ENCODE data around the gene CTTNBP2. TPM values are rescaled to one million over a fixed set of nuclear protein-coding genes. Genes with fewer than 3 reads are reported as not detected.
"Not testable (repeated sequence)": the region's sequence is repeated elsewhere in the genome, so short reads cannot be mapped to it uniquely, and the experiment has no call there.

The CTTNBP2 gene
- total RNA-seq, 2 donors from 2014 or later, result 0.39 TPM; not detected in 1

DNA sequence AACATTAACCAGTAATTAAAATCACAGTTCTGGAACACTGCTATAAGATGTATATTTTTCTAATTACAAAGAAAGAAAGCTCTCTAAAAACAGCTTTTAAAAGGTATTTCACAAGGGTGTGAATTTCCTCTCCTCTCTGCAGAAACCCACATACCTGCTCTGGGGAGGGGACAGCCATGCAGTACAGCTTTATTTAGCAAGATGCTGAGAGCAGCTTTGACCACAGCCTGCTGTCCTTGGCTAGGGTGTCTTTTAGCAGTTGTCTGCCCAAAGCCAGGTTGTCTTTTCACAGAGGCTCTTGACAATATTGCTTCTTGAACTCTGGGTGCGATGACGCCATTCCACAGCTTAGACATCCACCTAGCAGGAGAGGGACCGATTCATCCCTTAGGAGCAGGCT, 148.3 kb downstream of the CTTNBP2 start:
- H3K4me1 Mint-ChIP-seq, result no peaks in the 10 kb centered on the region
- no peak for ATAC-seq
- H3K36me3 Mint-ChIP-seq (ENCODE audit: low read depth), result no peaks in the 10 kb centered on the region
- no peak overlapping the region for H3K4me3 Mint-ChIP-seq
- no peak for DNase-seq
- H3K27ac Mint-ChIP-seq, result no peak overlapping the region
- H3K27me3 Mint-ChIP-seq, result peaks cover 31% of the 10 kb centered on the region
- H3K9me3 ChIP-seq (ENCODE audit: control insufficient read depth, low read length, poor library complexity, severe bottlenecking), result no peaks in the 10 kb centered on the region

GRCh38 chr7:117719377-117719776, 153.9 kb downstream of the CTTNBP2 start:
- H3K4me1 Mint-ChIP-seq, result no peaks in the 10 kb centered on the region
- peaks cover 3% of the 10 kb centered on the region for H3K27me3 Mint-ChIP-seq
- H3K4me3 Mint-ChIP-seq, result no peak overlapping the region
- no peaks in the 10 kb centered on the region for H3K9me3 ChIP-seq (ENCODE audit: control insufficient read depth, low read length, poor library complexity, severe bottlenecking)
- ATAC-seq (no peak), DNase-seq (no peak)
- no peaks in the 10 kb centered on the region for H3K36me3 Mint-ChIP-seq (ENCODE audit: low read depth)
- no peak overlapping the region for H3K27ac Mint-ChIP-seq

GRCh38 chr7:117718116-117718835, 155.0 kb downstream of the CTTNBP2 start:
- Mint-ChIP-seq H3K4me1 (no peaks in the 10 kb centered on the region), H3K4me3 (no peak overlapping the region), H3K36me3 (ENCODE audit: low read depth) (no peaks in the 10 kb centered on the region), H3K27me3 (peaks cover 5% of the 10 kb centered on the region), H3K27ac (no peak overlapping the region)
- ATAC-seq, result no peak
- no peak for DNase-seq
- H3K9me3 ChIP-seq (ENCODE audit: control insufficient read depth, low read length, poor library complexity, severe bottlenecking), result no peaks in the 10 kb centered on the region

DNA sequence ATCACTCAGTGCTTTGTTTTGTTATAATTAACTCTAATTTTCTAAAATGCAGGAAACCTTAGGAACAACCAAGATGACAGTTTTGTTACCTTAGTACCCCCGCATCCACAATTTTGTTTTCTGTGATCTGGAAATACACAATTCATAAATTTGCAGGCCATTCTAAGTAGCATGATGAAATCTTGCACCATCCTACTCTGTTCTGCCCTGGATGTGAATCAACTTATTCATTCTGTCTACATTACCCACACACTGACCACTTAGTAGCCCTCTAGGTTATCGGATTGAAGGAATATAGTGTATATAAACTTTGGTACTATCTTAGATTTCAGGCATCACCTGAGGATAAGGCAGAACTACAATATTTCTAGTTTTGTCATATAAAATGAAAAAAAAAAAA, 155.9 kb downstream of the CTTNBP2 start:
- ATAC-seq (no peak), DNase-seq (no peak)
- Mint-ChIP-seq H3K4me3 (no peak overlapping the region), H3K27ac (no peak overlapping the region), H3K36me3 (ENCODE audit: low read depth) (no peaks in the 10 kb centered on the region), H3K27me3 (peaks cover 5% of the 10 kb centered on the region), H3K4me1 (no peaks in the 10 kb centered on the region)
- H3K9me3 ChIP-seq (ENCODE audit: control insufficient read depth, low read length, poor library complexity, severe bottlenecking), result no peaks in the 10 kb centered on the region

GRCh38 chr7:117716707-117717299, 156.4 kb downstream of the CTTNBP2 start:
- no peaks in the 10 kb centered on the region for H3K9me3 ChIP-seq (ENCODE audit: control insufficient read depth, low read length, poor library complexity, severe bottlenecking)
- Mint-ChIP-seq H3K36me3 (ENCODE audit: low read depth) (no peaks in the 10 kb centered on the region), H3K27ac (no peak overlapping the region), H3K27me3 (peaks cover 9% of the 10 kb centered on the region), H3K4me3 (no peak overlapping the region), H3K4me1 (no peaks in the 10 kb centered on the region)
- DNase-seq, result no peak
- no peak for ATAC-seq

DNA sequence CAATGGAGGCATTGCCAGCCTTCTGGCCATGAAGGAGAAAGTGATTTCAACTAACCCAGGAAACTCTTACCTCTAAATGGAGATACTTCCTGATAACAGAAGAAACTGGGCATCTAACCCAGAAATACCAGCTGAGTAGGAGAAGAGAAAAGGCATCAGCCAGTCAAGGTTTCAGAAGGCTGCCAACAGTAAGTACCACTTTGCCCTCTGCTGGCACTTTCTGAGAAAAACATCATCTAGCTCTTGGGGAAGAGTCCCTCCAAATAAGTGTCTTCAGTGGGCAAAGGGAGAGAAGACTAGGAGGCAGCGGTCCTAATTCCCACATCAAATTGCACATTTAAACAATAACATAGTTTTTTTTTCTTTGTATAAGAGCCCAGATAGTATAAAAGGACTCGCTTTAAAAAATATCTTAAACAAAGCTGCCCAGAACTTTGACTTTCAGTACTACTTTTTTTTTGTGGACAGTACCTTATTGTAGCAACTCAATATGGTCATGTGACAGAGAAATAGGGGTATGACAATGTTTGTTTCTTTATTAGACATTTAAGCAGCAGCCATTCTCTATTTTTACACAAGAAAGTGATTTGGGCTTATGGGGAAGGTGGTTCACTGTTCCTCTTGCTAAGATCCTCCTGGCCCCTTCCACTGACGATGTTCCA, 157.3 kb downstream of the CTTNBP2 start:
- Mint-ChIP-seq H3K4me1 (no peaks in the 10 kb centered on the region), H3K27me3 (peaks cover 12% of the 10 kb centered on the region), H3K27ac (no peak overlapping the region), H3K4me3 (no peak overlapping the region), H3K36me3 (ENCODE audit: low read depth) (no peaks in the 10 kb centered on the region)
- ATAC-seq (no peak), DNase-seq (no peak)
- H3K9me3 ChIP-seq (ENCODE audit: control insufficient read depth, low read length, poor library complexity, severe bottlenecking), result no peaks in the 10 kb centered on the region

DNA sequence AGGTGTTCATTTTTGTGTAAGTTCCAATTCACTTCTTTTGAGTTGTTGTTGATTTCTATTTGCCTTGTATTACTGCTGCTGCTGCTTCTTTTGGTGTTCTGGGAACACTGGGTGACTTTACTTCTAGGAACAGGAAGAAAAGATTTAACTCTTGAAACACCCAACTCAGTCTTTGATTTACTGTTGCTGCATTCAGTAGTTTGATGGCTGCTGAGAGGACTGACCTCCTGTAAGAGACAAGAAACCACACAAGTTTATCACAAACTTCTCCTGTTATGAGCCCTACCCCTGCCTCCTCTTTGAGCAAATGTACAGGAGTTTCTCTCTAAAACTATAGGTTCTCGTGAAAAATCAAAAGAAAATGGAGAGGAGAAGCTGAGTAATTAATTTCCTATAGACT, 161.7 kb downstream of the CTTNBP2 start:
- Mint-ChIP-seq H3K4me3 (no peak overlapping the region), H3K36me3 (ENCODE audit: low read depth) (no peaks in the 10 kb centered on the region), H3K4me1 (no peaks in the 10 kb centered on the region), H3K27me3 (peaks cover 12% of the 10 kb centered on the region), H3K27ac (no peak overlapping the region)
- no peak for ATAC-seq
- H3K9me3 ChIP-seq (ENCODE audit: control insufficient read depth, low read length, poor library complexity, severe bottlenecking), result no peaks in the 10 kb centered on the region
- no peak for DNase-seq

DNA sequence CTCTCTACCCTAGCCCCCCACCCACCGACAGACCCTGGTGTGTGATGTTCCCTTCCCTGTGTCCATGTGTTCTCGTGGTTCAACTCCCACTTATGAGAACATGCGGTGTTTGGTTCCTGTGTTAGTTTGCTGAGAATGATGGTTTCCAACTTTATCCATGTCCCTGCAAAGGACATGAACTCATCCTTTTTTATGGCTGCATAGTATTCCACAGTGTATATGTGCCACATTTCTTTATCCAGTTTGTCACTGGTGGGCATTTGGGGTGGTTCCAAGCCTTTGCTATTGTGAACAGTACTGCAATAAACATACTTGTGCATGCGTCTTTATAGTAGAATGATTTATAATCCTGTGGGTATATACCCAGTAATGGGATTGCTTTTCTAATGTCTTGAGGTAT, 165.1 kb downstream of the CTTNBP2 start:
- not testable (repeated sequence) for H3K9me3 ChIP-seq (ENCODE audit: control insufficient read depth, low read length, poor library complexity, severe bottlenecking); H3K4me3 Mint-ChIP-seq; ATAC-seq; H3K27ac Mint-ChIP-seq; DNase-seq; H3K36me3 Mint-ChIP-seq (ENCODE audit: low read depth); H3K4me1 Mint-ChIP-seq
- peaks cover 11% of the 10 kb centered on the region for H3K27me3 Mint-ChIP-seq

- H3K9me3 ChIP-seq (ENCODE audit: control insufficient read depth, low read length, poor library complexity, severe bottlenecking), result no peaks in the 10 kb centered on the region
- no peak for ATAC-seq
- no peaks in the 10 kb centered on the region for H3K4me1 Mint-ChIP-seq
- no peaks in the 10 kb centered on the region for H3K36me3 Mint-ChIP-seq (ENCODE audit: low read depth)
- no peak overlapping the region for H3K4me3 Mint-ChIP-seq
- DNase-seq, result no peak
- H3K27me3 Mint-ChIP-seq, result peaks cover 10% of the 10 kb centered on the region
- no peak overlapping the region for H3K27ac Mint-ChIP-seq
These were observed 166.2 kb downstream of the CTTNBP2 start for GRCh38 chr7:117707080-117707479.

DNA sequence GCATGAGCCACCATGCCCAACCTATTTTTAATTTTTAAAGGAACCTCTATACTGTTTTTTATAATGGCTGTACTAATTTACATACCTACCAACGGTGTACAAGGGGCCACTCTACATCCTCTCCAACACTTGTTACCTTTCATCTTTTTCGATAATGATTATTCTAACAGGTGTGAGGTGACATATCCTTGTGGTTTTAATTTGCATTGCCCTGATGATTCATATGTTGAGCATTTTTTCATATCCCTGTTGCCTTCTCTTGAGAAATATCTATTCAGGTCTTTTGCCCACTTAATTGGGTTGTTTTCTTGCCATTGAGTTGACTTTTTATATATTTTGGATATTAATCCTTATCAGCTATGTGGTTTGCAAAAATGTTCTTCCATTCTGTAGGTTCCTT, 167.0 kb downstream of the CTTNBP2 start:
- Mint-ChIP-seq H3K4me1 (no peaks in the 10 kb centered on the region), H3K36me3 (ENCODE audit: low read depth) (no peaks in the 10 kb centered on the region), H3K27ac (no peak overlapping the region), H3K27me3 (peaks cover 5% of the 10 kb centered on the region), H3K4me3 (no peak overlapping the region)
- no peaks in the 10 kb centered on the region for H3K9me3 ChIP-seq (ENCODE audit: control insufficient read depth, low read length, poor library complexity, severe bottlenecking)
- ATAC-seq, result no peak
- no peak for DNase-seq

DNA sequence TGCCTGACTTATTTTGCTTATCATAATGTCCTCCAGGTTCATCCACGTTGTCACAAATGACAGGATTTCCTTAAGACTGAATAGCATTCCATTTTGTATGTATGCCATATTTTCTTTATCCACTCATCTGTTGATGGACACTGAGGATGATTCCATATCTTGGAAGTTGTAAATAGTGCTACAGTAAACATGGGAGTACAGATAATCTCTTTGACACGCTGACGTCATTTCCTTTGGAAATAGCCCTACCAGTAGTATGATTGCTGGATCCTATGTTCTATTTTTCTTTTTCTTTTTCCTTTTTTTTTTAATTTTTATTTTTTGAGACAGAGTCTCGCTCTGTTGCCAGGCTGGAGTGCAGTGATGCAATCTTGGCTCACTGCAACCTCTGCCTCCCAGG, 167.6 kb downstream of the CTTNBP2 start:
- Mint-ChIP-seq H3K36me3 (ENCODE audit: low read depth) (no peaks in the 10 kb centered on the region), H3K27ac (no peak overlapping the region), H3K4me3 (no peak overlapping the region), H3K27me3 (peaks cover 5% of the 10 kb centered on the region), H3K4me1 (no peaks in the 10 kb centered on the region)
- DNase-seq (no peak), ATAC-seq (no peak)
- no peaks in the 10 kb centered on the region for H3K9me3 ChIP-seq (ENCODE audit: control insufficient read depth, low read length, poor library complexity, severe bottlenecking)

DNA sequence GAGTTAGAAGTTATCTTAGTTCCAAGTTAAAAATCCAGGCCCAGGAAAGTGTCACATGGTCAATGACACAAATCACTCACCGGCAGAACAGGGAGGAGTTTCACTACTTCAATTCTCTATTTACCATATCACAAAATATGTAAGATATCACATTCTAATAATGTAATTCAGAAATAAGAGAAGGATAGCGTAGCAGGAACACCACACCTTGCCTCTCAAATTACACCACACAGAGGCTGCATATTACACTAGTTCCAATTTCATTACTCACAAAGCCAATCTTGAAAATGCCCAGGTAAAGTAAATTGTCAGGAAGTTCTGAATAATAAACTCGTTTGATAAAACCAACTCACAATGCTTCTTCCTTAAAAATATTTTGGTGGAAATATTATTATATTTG, 169.2 kb downstream of the CTTNBP2 start:
- Mint-ChIP-seq H3K4me3 (no peak overlapping the region), H3K27ac (no peak overlapping the region), H3K4me1 (no peaks in the 10 kb centered on the region), H3K36me3 (ENCODE audit: low read depth) (no peaks in the 10 kb centered on the region), H3K27me3 (peaks cover 5% of the 10 kb centered on the region)
- no peaks in the 10 kb centered on the region for H3K9me3 ChIP-seq (ENCODE audit: control insufficient read depth, low read length, poor library complexity, severe bottlenecking)
- no peak for DNase-seq
- ATAC-seq, result no peak

- Mint-ChIP-seq H3K27ac (no peak overlapping the region), H3K4me1 (no peaks in the 10 kb centered on the region), H3K27me3 (no peaks in the 10 kb centered on the region), H3K36me3 (ENCODE audit: low read depth) (no peaks in the 10 kb centered on the region), H3K4me3 (no peak overlapping the region)
- H3K9me3 ChIP-seq (ENCODE audit: control insufficient read depth, low read length, poor library complexity, severe bottlenecking), result no peaks in the 10 kb centered on the region
- ATAC-seq, result no peak
- DNase-seq, result no peak
These were observed 175.2 kb downstream of the CTTNBP2 start for GRCh38 chr7:117698018-117698417.

- Mint-ChIP-seq H3K27me3 (no peaks in the 10 kb centered on the region), H3K27ac (no peak overlapping the region), H3K4me3 (no peak overlapping the region), H3K36me3 (ENCODE audit: low read depth) (no peaks in the 10 kb centered on the region), H3K4me1 (no peaks in the 10 kb centered on the region)
- no peak for ATAC-seq
- no peak for DNase-seq
- H3K9me3 ChIP-seq (ENCODE audit: control insufficient read depth, low read length, poor library complexity, severe bottlenecking), result no peaks in the 10 kb centered on the region
These were observed 180.9 kb downstream of the CTTNBP2 start for GRCh38 chr7:117692338-117692737.
